ENCODE results near the gene PZP.

DNA sequence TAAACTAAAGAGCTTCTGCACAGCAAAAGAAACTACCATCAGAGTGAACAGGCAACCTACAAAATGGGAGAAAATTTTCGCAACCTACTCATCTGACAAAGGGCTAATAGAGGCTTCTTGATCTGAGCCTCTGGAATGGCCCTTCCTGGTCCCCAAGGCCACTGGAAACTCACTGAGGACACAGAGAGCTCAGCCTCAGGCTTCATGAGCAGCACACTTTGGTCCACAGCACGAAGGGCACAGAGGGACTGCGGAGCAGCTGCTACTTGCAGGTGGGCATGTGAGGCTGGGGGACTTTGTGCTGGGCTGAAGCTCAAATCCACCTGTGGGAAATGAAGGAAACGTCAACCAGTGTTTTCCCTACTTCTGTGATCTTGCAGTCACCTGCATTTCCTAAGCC lies 27.4 kb downstream of the PZP start:
- TF ChIP-seq, protein P1, sequence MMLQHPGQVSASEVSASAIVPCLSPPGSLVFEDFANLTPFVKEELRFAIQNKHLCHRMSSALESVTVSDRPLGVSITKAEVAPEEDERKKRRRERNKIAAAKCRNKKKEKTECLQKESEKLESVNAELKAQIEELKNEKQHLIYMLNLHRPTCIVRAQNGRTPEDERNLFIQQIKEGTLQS (IDR thresholded peaks at IDR 0.05; ENCODE audit: insufficient read depth, low read depth, low read length) = no peak
- TF ChIP-seq CTCF (IDR thresholded peaks at IDR 0.05; ENCODE audit: control extremely low read depth in 1 of 3, insufficient read depth in 1 of 3, low read depth in 1 of 3, low read length in 3 of 3) (no peak), SIN3A (conservative IDR thresholded peaks at IDR 0.05 in 1 of 2, IDR thresholded peaks at IDR 0.05 in 1 of 2; ENCODE audit: low read depth in 1 of 2, low read length in 2 of 2) (no peak), EZH2 (IDR thresholded peaks at IDR 0.05; ENCODE audit: low read depth, low read length, severe bottlenecking) (no peak), PHF8 (conservative IDR thresholded peaks at IDR 0.05; ENCODE audit: low read depth, low read length) (no peak), JUND (IDR thresholded peaks at IDR 0.05; ENCODE audit: low read length) (no peak), ASH2L (IDR thresholded peaks at IDR 0.05; ENCODE audit: low read length) (no peak), POLR2AphosphoS5 (IDR thresholded peaks at IDR 0.05; ENCODE audit: low read depth, low read length) (no peak), CEBPB (IDR thresholded peaks at IDR 0.05; ENCODE audit: low read depth, low read length) (no peak), GABPA (IDR thresholded peaks at IDR 0.05; ENCODE audit: borderline replicate concordance, insufficient read depth, low read length) (no peak), POLR2A (IDR thresholded peaks at IDR 0.05; ENCODE audit: control extremely low read depth in 1 of 2, low read depth in 2 of 2, low read length in 2 of 2) (no peak), MAX (IDR thresholded peaks at IDR 0.05) (no peak)
- TF ChIP-seq, protein P2, sequence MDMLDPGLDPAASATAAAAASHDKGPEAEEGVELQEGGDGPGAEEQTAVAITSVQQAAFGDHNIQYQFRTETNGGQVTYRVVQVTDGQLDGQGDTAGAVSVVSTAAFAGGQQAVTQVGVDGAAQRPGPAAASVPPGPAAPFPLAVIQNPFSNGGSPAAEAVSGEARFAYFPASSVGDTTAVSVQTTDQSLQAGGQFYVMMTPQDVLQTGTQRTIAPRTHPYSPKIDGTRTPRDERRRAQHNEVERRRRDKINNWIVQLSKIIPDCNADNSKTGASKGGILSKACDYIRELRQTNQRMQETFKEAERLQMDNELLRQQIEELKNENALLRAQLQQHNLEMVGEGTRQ (IDR thresholded peaks at IDR 0.05; ENCODE audit: low read length) = no peak
